Central memory CD4-positive, alpha-beta T cell (primary cell): ENCODE measurements around the gene IPO9.
A peak's percentile ranks its signal among the peaks of the same experiment; 100 is the strongest.
"Not testable (repeated sequence)": the region's sequence is repeated elsewhere in the genome, so short reads cannot be mapped to it uniquely, and the experiment has no call there.

Experiments used
- DNase-seq: peaks from one replicate; pipeline ENCODE4 v3.0.0; 2022

Gene IPO9

GRCh38 chr1:201849372-201850052 is 20.6 kb downstream of the IPO9 start:
- DNase-seq = no peak

- no peak for DNase-seq
Observed at GRCh38 chr1:201850053-201850397, 21.1 kb downstream of the IPO9 start.

DNA sequence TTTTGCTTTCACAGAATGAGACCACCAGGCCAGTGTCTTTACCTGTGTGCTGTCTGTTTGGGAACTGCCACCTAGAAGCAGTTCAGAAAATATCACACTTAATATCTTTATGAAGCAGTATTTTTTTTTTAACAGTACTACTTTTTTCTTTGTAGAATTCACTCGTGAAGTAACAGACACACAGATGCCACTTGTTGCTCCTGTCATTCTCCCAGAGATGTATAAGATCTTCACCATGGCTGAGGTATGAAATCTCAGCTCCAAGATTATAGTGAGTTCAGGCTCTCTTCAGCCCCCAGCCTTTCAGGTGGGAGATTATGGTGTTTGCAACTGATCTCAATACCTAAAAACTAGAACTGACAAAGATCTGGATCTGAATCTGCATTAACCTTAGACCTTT is 23.0 kb downstream of the IPO9 start:
- no peak for DNase-seq

- not testable (repeated sequence) for DNase-seq
Observed at GRCh38 chr1:201856722-201857121, 27.8 kb downstream of the IPO9 start.

DNA sequence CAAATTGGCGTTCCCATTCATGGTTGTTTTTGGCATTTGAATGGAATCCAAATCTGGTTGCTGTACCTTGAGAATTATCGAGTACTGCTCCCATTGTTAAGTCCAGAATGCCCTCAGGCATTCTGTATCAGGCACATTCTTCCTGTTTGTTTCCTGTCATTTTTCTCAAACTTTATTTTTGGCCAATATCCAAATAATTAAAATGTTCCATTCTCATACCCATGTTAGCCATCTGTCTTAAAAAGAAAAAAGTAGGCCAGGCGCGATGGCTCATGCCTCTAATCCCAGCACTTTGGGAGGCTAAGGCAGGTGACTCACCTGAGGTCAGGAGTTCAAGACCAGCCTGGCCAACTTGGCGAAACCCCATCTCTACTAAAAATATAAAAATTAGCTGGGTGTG is 30.5 kb downstream of the IPO9 start:
- no peak for DNase-seq

- no peak for DNase-seq
Observed at GRCh38 chr1:201861448-201861847, 32.5 kb downstream of the IPO9 start.

GRCh38 chr1:201870397-201870796 is 41.4 kb downstream of the IPO9 start:
- no peak for DNase-seq

DNA sequence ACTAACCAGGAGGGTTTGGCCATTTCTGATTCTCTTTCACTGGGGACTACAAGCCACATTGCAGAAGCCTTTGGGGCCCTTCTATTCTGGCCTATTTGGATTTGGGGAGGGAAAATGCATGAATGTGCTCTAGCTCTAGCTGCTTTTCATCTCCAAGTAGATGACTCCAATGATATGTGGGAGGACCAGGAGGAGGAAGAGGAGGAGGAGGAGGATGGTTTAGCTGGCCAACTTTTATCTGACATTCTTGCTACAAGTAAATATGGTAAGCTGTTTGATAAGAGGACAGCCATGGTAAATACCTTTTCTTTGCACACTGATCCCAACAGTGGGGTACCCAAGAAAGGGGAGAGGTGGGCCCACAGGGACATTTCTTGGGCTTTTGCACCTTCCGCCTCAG is 45.7 kb downstream of the IPO9 start:
- DNase-seq = no peak

DNA sequence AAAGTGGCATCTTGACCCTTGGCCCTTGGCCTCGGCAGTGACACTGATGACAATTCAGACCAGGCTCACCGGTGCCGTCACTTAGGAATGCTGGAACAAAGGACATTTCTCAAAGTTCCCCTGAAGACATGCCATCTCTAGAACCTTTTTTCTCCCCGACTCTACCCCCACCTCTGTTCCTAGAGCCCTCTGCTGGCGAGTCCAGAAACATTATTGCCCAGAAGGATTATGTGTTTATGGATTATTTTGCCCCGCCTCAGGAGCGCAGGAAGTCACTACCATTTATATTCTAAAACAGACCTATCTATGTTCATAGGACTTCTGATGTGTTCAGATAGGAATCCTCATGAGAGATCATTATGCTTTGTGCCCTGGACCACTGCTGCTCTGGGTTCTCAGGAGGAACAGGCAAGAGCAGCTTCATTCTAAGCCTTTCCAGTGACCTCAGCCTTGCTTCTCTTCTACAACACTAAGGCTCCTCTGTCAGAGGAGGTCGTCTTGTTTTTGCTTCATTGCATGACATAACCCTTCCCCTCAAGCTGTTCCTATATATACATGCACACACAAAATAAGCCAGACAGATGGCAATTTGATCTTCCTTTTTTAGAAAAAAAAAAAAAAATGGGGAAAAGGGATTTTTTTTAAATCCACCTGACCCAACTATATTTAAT is 47.3 kb downstream of the IPO9 start:
- no peak for DNase-seq

- DNase-seq = peak; percentile 9
Observed at GRCh38 chr1:201877877-201878401, 49.0 kb downstream of the IPO9 start.

DNA sequence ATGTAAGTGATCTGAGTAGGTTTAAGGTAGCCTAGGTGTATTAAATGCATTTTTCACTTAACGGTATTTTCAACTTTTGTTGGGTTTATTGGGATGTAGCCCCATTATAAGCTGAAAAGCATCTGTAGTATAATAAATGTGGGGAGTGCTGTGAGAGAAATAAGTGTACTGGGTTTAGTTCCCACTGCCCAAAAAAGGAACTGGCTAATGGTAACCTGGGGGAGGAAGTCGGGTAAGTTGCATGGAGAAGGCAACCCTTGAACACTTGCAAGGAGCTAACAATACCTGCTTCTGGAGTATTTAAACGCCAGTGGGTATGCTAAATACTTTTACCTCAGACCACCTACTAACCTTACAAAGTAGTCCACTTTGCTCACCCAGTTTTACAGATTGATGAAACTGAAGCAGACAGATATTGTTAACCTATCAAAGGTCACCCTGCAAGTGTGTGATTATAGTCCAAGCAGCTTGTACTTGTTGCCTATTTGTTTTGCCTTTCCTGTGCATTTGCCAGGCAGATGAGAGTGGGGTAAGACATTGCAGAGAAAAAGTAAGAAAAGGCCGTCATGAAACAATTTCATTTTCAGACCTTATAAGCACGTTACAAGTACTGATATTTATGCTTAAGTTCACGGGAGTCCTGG is 52.1 kb downstream of the IPO9 start:
- DNase-seq = no peak

GRCh38 chr1:201881617-201882016 is 52.7 kb downstream of the IPO9 start:
- no peak for DNase-seq

DNA sequence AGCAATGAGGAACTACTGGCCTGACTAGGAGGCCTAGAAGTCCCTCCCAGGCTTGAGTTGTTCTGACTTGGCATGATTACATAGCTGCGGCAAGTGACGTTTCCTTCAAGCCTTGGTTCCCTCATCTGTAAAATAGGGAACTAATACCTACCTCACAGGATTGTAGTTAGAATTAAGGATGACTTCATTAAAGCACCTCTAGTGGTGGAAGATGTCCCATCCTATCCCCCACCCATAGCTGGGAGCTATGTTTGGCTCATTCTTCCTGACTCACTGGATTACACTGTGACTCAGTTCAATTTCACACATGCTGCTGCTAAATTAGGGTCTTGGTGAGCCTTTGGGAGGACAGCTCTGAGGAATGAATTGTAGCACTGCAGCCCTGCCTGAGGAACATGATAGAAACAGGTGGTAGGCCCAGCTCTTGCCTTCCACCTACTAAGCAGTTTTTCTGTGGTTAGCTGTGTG is 53.7 kb downstream of the IPO9 start:
- DNase-seq = no peak

GRCh38 chr1:201883266-201883665 is 54.3 kb downstream of the IPO9 start:
- DNase-seq = no peak

GRCh38 chr1:201883786-201884185 is 54.8 kb downstream of the IPO9 start:
- no peak for DNase-seq

- DNase-seq = no peak
Observed at GRCh38 chr1:201884425-201884824, 55.5 kb downstream of the IPO9 start.

DNA sequence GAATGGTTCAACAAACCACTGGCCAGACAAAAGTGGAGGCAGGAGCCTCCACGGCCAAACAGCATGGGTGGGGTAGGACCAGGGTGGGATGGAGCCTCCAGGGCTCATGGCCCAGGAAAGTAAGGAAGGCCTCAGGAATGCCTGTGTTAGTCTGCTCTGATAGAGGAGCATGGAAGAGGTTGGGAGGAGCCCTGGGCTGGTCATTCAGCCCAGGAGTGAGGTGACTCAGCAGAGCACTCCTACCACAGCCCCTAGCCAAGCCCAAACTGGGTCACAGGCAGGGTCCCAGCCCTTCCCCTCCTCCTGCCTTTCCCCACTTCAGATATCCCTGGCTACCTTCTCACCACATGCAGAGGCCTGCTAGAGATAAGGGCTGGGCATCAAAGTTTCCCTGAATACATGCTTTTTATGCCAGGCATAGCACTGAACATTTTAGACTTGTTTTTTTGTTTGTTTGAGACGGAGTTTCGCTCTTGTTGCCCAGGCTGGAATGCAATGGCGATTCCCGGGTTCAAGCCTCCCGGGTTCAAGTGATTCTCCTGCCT is 56.6 kb downstream of the IPO9 start:
- DNase-seq = no peak

DNA sequence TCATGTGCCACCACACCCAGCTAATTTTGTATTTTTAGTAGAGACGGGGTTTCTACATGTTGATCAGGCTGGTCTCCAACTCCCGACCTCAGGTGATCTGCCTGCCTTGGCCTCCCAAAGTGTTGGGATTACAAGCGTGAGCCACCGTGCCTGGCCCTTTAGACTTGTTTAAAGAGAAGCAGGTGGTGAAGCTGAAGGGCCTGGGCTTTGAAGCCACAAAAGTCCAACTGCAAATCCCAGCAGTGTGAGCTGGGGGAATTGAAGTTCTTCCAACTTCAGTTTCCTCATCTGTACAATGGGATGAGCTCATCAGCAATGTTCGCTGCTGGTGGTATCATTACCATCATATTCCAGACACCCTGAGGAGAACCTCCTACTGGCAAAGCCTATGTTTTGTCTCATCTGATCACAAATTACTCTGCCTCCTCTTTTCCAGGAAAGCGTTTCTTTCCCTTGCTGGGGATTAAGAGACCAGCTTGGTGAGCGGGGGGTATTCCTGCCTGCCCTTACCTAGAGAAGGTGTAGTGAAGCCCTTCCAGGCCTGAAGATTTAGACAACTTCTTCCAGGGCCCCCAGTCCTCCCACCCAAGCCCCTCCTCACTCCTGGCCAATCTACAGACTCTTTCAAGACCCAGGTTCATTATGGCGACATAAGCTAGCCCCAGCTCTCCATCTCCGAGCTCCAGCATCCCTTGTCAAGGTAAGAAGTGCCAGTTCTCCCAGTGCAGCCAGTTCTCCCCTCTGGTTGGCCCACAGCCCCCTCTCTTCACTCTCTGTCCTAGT is 57.3 kb downstream of the IPO9 start:
- no peak for DNase-seq

DNA sequence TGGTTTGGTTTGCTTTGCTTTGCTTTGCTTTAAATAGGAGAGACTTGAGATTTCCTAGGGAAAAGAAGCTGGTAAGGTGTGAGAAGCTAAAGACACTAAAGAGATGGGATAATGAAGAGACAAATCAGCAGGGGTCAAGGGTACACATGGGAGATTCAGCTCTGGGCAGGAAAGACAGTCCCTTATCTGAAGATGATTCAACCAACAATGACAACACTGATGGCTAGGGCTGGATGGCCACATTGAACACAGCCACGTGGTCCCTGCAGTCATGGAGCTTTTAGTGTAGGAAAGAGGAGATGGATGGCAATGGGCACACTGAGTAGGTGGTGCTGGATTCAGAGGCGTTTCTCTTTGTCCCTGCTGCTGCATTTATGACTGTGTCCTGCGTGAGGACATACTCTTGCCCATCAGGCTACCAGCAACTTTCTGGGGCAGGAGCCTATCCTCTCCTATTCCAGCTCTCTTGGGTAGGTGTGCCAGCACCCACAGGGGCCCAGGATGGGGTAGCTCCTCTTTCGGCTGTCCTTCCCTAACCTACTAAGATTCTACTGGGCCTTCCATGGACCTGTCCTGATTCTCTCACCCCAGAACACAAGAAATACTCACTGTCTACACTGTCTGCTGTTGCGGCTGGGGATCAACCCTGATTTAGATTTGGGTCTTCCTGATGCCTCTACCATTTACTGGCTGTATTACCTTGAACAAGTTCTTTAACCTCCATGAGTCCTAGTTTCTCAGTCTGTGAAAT is 58.3 kb downstream of the IPO9 start:
- DNase-seq = no peak

DNA sequence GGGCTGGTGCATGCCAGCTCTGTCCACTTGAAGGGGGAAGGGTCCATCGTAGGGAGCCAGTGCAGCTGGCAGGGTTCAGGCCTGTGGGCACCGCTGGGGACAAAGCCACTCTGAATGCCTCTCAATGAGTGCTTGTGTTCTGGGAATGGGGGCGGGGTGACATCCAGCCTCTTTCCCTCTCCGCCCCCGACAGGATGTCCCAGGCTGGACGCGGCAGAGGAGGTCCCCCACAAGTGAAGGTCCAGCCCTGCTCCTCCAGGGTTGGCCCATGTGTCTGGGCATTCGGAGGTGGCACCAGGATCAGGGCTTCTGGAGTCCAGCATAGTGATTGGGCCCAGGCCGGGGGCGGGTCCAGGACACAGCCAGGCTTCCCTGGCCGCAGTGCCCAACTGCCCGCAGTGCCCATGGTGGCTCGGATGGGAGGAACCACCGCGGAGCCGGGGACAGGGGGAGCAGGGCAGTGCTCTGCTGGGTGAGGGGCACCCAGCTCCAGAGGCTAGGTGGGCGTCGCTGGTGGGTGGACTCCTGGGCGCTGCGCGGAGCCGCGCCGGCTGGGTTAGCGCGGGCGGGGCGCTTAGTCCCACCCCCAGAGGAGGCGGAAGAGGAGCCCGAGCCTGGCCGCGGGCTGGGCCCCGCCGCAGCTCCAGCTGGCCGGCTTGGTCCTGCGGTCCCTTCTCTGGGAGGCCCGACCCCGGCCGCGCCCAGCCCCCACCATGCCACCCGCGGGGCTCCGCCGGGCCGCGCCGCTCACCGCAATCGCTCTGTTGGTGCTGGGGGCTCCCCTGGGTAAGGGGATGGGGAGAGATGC is 59.5 kb downstream of the IPO9 start, which contains the start of gene SHISA4:
TSS of gene SHISA4 (plus strand) at position 617 of the 808 bp plus-strand sequence. CDS start at position 714, 97 bp downstream.
- no peak for DNase-seq
